ENCODE results near the gene C13orf42. TPM values are rescaled to one million over a fixed set of nuclear protein-coding genes. Genes with fewer than 3 reads are reported as not detected.

The C13orf42 gene
- total RNA-seq, 4 donors from 2014 or later = not detected

DNA sequence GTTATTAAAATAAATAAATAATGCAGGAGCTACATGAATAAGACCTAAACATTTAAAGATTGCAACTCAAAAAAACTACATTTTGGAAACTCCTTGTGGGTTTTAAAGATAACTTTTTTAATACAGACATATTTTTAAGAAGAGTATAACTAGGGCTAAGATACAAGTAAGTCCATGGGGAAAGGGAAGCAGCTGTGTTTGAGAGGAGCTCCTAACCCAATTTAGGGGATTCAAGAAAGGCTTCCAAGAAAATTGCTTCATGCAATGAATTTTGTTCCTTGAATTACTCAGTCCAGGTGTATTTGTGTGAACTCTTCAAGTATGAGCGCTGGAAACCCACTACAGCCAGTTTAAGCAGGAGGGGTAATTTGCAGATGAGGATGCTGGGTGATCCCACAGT is 44.1 kb upstream of the C13orf42 start:
- Histone ChIP-seq H3K27me3 (no peaks in the 10 kb centered on the region), H3K4me3 (no peak overlapping the region), H3K9me3 (no peaks in the 10 kb centered on the region), H3K4me1 (peaks cover 0 to 5% (median 0%) of the 10 kb centered on the region in 4 donors), H3K27ac (no peak overlapping the region), H3K36me3 (no peaks in the 10 kb centered on the region)
- WGBS, 2 donors = 85 to 93% methylated on average over 1 of the region's 1 CpG
- TF ChIP-seq POLR2A (IDR thresholded peaks at IDR 0.05) (no peak), EP300 (IDR thresholded peaks at IDR 0.05) (no peak)
- TF ChIP-seq, protein P1, sequence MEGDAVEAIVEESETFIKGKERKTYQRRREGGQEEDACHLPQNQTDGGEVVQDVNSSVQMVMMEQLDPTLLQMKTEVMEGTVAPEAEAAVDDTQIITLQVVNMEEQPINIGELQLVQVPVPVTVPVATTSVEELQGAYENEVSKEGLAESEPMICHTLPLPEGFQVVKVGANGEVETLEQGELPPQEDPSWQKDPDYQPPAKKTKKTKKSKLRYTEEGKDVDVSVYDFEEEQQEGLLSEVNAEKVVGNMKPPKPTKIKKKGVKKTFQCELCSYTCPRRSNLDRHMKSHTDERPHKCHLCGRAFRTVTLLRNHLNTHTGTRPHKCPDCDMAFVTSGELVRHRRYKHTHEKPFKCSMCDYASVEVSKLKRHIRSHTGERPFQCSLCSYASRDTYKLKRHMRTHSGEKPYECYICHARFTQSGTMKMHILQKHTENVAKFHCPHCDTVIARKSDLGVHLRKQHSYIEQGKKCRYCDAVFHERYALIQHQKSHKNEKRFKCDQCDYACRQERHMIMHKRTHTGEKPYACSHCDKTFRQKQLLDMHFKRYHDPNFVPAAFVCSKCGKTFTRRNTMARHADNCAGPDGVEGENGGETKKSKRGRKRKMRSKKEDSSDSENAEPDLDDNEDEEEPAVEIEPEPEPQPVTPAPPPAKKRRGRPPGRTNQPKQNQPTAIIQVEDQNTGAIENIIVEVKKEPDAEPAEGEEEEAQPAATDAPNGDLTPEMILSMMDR (IDR thresholded peaks at IDR 0.05) = no peak
- no peak for DNase-seq (ENCODE audit: low spot score in 2 of 2)

DNA sequence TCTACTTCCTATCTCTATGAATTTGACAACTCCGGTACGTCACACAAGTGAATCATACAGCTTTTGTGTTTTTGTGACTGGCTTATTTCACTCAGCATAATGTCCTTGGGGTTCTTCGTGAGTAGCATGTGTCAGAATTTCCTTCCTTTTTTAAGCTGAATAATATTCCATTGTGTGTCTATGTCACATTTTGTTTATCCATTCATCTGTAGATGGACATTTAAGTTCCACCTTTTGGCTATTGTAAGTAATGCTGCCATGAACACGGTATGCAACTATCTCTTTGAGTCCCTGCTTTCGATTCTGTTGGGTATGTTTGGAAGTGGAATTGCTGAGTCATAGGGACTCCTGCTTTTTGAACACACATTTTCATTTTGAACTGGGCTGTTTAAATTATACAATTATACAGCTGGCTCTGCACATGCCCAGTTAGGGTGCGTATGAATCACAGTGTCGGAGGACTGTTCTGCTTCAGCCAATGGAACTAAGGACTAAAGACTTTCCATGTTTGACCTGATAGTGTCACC is 43.0 kb upstream of the C13orf42 start:
- DNase-seq (ENCODE audit: low spot score in 2 of 2) = no peak
- TF ChIP-seq EP300 (IDR thresholded peaks at IDR 0.05) (no peak), POLR2A (IDR thresholded peaks at IDR 0.05) (no peak)
- TF ChIP-seq, protein P1 (IDR thresholded peaks at IDR 0.05) = no peak
- H3K27me3 ChIP-seq = no peaks in the 10 kb centered on the region
- no peak overlapping the region for H3K27ac ChIP-seq
- peaks cover 0 to 11% (median 0%) of the 10 kb centered on the region in 4 donors for H3K4me1 ChIP-seq
- no peaks in the 10 kb centered on the region for H3K36me3 ChIP-seq
- 61 to 64% methylated on average over 7 of the region's 7 CpGs for WGBS, 2 donors
- H3K4me3 ChIP-seq = no peak overlapping the region
- no peaks in the 10 kb centered on the region for H3K9me3 ChIP-seq

DNA sequence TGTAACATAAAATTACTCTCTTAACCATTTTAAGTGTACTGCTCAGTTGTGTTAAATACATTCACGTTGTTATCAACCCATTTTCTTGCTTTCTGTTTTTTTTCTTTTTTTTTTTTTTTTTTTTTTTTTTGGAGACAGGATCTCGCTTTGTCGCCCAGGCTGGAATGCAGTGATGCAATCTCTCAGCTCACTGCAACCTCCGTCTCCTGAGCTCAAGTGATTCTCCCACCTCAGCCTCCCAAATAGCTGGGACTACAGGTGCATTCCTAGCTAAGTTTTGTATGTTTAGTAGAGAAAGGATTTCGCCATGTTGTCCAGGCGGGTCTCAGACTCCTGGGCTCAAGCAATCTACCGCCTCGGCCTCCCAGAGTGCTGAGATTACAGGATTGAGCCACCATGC is 42.5 kb upstream of the C13orf42 start:
- Histone ChIP-seq H3K27ac (no peak overlapping the region), H3K4me1 (peaks cover 0 to 17% (median 0%) of the 10 kb centered on the region in 4 donors), H3K27me3 (no peaks in the 10 kb centered on the region), H3K9me3 (no peaks in the 10 kb centered on the region), H3K4me3 (no peak overlapping the region), H3K36me3 (no peaks in the 10 kb centered on the region)
- TF ChIP-seq, protein P1 (IDR thresholded peaks at IDR 0.05) = no peak
- TF ChIP-seq EP300 (IDR thresholded peaks at IDR 0.05) = no peak
- DNase-seq (ENCODE audit: low spot score in 2 of 2) = no peak
- WGBS, 2 donors = 81 to 91% methylated on average over 8 of the region's 8 CpGs

DNA sequence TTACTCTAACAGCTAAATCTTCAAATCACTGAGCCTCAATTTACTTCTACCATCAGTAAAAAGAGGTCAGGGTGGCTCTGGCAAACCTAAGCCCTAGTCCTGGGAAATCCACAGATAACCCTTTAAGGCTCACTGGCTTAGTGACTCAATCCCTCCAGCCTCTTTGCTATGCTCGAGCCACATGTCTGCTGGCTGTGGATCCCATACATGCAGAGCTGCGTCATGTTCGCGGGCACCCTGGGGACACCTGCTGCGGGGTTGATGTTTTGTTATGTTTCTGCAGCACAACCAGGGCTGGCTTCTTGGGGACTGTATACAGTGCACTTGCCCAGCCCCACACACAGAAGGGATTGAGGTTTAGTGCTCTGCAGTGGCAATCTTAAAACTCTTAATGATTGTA is 41.6 kb upstream of the C13orf42 start:
- Histone ChIP-seq H3K4me3 (no peak overlapping the region), H3K27me3 (no peaks in the 10 kb centered on the region), H3K36me3 (no peaks in the 10 kb centered on the region), H3K27ac (no peak overlapping the region), H3K9me3 (no peaks in the 10 kb centered on the region), H3K4me1 (peaks cover 0 to 18% (median 0%) of the 10 kb centered on the region in 4 donors)
- 70 to 87% methylated on average over 5 of the region's 5 CpGs for WGBS, 2 donors
- DNase-seq (ENCODE audit: low spot score in 2 of 2) = no peak
- TF ChIP-seq POLR2A (IDR thresholded peaks at IDR 0.05) (no peak), EP300 (IDR thresholded peaks at IDR 0.05) (no peak)
- TF ChIP-seq, protein P1 (IDR thresholded peaks at IDR 0.05) = no peak

DNA sequence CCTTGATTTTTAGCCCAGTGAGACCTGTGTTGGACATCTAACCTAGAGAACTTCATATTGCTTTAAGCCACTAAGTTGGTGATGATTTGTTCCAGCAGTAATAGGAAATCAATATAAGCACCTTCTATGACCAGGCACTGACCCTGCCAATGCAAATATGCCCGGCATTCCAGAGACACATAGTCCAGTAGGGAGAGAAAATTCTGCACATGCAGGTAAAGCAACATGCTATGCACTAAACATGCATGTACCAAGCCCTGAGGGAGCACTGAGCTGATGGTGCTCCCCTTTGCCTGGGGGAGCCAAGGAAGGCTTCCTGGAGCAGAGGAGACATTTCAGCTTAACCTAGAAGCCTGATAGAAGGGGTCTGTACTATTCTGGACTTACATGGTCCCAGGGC is 40.4 kb upstream of the C13orf42 start:
- no peaks in the 10 kb centered on the region for H3K9me3 ChIP-seq
- no peaks in the 10 kb centered on the region for H3K27me3 ChIP-seq
- TF ChIP-seq, protein P1 (IDR thresholded peaks at IDR 0.05) = no peak
- TF ChIP-seq POLR2A (IDR thresholded peaks at IDR 0.05) = no peak
- TF ChIP-seq EP300 (IDR thresholded peaks at IDR 0.05) = no peak
- DNase-seq (ENCODE audit: low spot score in 2 of 2) = no peak
- no peak overlapping the region for H3K4me3 ChIP-seq
- 77 to 95% methylated on average over 1 of the region's 1 CpG for WGBS, 2 donors
- H3K27ac ChIP-seq = no peak overlapping the region
- H3K36me3 ChIP-seq = no peaks in the 10 kb centered on the region
- peaks cover 0 to 18% (median 0%) of the 10 kb centered on the region in 4 donors for H3K4me1 ChIP-seq
